ENCODE measurements around the gene NEURL2.

- TF ChIP-seq CTCF (conservative IDR thresholded peaks at IDR 0.05; ENCODE audit: low read length) (no peak), EZH2phosphoT487 (IDR thresholded peaks at IDR 0.05; ENCODE audit: borderline replicate concordance) (no peak)
Measured at GRCh38 chr20:45924391-45925261, 33.6 kb upstream of the NEURL2 start.
